GM12872 (cell line): ENCODE measurements around the gene LAMA3.

Experiments used
- TF ChIP-seq, protein P1 (sequence below): IDR thresholded peaks from 3 replicates; pipeline ENCODE4 v1.5.1; 2011; ENCODE audit warnings: low read depth, mild to moderate bottlenecking, low read length, moderate library complexity; ENCODE audit not compliant: insufficient read depth

Gene LAMA3

DNA sequence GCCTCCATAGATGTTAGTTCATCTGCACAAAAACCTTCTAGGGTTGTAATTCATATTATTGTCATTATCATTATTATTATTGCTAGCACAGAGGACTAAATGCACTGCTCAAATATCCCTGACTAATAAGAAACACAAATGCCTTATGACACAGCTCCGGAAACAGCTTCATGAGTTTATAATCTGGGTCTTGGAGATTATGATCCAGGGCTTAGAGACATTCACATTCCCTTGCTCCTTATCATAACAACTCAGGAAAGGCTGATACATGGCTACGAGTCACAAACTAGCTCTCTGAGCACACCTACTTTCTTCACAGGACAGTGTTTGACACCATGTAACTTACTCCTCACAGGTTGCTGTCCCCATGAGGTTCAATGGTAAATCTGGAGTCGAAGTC is 223.1 kb downstream of the LAMA3 start:
- TF ChIP-seq, protein P1, sequence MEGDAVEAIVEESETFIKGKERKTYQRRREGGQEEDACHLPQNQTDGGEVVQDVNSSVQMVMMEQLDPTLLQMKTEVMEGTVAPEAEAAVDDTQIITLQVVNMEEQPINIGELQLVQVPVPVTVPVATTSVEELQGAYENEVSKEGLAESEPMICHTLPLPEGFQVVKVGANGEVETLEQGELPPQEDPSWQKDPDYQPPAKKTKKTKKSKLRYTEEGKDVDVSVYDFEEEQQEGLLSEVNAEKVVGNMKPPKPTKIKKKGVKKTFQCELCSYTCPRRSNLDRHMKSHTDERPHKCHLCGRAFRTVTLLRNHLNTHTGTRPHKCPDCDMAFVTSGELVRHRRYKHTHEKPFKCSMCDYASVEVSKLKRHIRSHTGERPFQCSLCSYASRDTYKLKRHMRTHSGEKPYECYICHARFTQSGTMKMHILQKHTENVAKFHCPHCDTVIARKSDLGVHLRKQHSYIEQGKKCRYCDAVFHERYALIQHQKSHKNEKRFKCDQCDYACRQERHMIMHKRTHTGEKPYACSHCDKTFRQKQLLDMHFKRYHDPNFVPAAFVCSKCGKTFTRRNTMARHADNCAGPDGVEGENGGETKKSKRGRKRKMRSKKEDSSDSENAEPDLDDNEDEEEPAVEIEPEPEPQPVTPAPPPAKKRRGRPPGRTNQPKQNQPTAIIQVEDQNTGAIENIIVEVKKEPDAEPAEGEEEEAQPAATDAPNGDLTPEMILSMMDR = no peak

DNA sequence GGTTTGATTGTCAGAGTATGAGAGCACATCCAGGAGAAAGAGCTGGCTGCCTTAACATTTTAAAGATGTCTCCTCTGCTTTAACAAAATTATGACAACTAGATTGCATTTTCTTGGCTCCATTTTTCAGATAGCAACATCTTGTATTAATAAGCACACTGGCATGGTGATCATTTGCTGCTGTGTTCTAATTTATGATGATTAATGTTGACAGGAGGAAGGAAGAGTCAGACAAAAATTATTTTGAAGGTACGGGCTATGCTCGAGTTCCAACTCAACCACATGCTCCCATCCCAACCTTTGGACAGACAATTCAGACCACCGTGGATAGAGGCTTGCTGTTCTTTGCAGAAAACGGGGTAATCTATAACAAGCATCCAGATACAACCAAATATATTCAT is 227.1 kb downstream of the LAMA3 start:
- TF ChIP-seq, protein P1 = no peak

DNA sequence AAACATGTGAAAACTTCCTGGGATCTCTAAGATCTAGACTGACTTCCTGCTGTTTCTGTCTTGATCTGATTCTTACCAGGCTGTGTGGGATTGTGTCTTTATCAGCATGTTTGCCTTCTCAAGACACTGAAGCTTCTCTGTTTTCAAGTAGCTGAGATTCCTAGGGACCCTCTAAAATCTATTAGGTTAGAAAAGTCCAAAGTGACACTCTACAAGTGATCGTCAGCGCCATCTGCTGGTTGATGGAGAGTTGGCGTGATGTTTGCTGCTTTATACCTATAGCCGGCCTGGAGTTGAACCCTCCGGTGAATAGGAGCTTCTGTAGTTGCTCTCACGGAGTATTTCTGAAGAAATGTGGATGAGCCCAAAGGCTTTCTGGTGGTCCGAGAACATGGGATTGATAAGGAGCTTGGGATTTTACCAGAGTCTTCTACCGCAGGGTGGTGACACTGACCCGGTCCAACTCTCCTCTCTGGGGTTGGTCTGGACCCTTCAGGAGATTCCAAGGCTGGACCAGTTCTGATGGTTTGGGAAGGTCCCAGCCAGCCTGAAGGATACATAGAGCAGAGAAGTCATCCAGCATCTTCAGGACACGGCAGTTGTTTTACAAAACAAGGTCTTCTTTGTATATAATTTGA is 229.3 kb downstream of the LAMA3 start:
- TF ChIP-seq, protein P1 = peak; percentile 86

DNA sequence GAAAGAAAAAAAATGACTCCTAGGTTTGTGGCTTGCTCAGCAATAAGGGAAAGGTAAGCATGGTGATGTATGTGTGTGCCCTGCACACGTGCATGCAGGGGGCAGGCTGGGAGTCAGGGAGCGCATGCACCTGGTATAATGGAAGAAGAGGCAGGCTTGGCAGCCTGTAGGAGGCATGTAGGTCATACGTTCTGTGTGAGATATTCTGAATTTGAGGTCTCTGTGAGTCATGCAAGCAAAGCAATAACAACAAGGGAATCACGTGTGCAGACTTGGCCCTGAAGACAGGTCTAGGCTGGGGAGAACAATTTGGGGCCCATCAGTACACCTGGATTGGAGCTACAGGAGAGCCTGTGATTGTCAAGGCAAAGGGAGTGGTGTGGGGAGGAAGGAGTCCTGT is 230.8 kb downstream of the LAMA3 start:
- TF ChIP-seq, protein P1 = no peak

DNA sequence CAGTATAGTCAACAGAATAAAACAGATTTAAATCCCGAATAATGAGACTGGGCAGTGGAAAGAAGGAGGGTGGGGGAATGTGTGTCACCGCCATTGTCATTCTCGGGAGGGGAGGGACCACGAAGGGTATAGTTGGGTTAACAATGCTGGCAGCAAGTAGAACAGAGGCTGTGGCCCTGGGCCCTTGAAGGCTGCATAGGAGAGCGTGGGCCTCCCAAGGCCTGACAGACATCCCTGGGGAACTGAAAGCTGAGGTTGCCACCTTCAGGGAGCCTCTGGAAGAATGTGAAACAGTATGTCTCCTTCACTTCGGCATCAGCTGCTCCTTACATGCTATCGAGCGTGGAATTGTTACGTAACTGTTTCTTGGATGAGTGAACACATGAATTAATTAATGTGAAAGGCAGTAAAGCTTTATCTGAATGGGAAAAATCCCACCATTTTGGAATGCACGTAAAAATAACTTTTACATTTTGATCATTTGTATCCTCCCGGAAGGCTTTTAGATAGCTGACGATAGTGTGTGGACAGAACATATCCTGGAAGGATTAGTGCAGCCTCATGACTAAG is 232.5 kb downstream of the LAMA3 start:
- TF ChIP-seq, protein P1 = no peak

DNA sequence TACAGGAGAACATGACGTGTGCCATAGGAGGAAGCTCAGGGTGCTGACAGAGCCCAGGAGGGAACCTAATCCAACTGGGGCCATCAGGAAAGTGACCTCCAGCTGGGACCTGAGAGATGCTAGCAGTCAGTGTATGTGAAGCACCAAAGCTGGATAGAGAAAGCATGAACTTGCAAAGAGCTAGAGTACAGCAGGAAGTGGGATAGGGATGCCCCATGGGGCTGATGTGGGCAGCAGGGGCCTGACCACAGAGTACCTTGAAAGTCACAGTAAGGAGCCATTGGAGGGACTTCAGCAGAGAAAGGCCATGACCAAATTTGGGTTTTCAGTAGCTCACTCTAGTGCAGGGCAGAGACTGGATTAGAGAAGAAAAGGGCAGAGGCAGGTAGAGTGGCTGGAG is 233.7 kb downstream of the LAMA3 start:
- TF ChIP-seq, protein P1 = no peak

DNA sequence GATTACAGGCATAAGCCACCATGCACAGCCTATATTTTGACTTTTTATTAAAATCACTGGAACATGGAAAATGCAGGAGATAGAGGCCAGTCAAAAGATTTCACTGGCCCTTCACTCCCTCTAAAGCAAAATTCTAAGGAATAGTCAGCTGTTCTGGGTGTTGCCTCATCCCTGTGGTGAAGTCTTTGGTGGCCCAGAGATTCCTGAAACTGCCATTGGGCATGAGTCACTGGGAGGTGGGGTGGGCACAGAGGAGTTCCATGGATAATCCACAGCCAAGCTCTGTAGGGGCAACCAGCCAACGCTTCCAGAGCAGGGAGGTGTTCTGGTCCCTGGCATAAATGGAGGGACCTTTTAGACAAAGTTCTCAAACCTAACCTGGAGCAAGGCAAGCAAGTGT is 235.6 kb downstream of the LAMA3 start:
- TF ChIP-seq, protein P1 = no peak
